SH-SY5Y (cell line): ENCODE results near the gene RBBP8NL.

Source experiments
- GATA2 ChIP-seq: IDR thresholded peaks from 2 replicates; pipeline ENCODE4 v1.6.1; 2011; ENCODE audit warnings: mild to moderate bottlenecking, low read depth, low read length
- GATA3 ChIP-seq: IDR thresholded peaks from 2 replicates; pipeline ENCODE4 v1.6.1; 2011; ENCODE audit warnings: low read depth, mild to moderate bottlenecking, low read length, moderate library complexity

- TF ChIP-seq GATA3 = no peak
- no peak for TF ChIP-seq GATA2
These were observed 46.0 kb downstream of the RBBP8NL start for GRCh38 chr20:62381202-62381797.
